ENCODE data around the gene USP12.
"Not testable (repeated sequence)": the region's sequence is repeated elsewhere in the genome, so short reads cannot be mapped to it uniquely, and the experiment has no call there.

Gene USP12

GRCh38 chr13:27147530-27148170, 24.0 kb downstream of the USP12 start:
- DNase-seq, result peak; percentile 38

- DNase-seq, result no peak
Measured at GRCh38 chr13:27141746-27142145, 29.9 kb downstream of the USP12 start.

- DNase-seq, result not testable (repeated sequence)
Measured at GRCh38 chr13:27141159-27141558, 30.5 kb downstream of the USP12 start.

- DNase-seq, result no peak
Measured at GRCh38 chr13:27140060-27140459, 31.6 kb downstream of the USP12 start.

- DNase-seq, result no peak
Measured at GRCh38 chr13:27139565-27139964, 32.0 kb downstream of the USP12 start.

GRCh38 chr13:27138457-27139093, 33.0 kb downstream of the USP12 start:
- no peak for DNase-seq

GRCh38 chr13:27137759-27138158, 33.9 kb downstream of the USP12 start:
- DNase-seq, result no peak

GRCh38 chr13:27135023-27135422, 36.6 kb downstream of the USP12 start:
- no peak for DNase-seq

GRCh38 chr13:27133889-27134288, 37.7 kb downstream of the USP12 start:
- DNase-seq, result no peak

- no peak for DNase-seq
Measured at GRCh38 chr13:27132538-27132937, 39.1 kb downstream of the USP12 start.

GRCh38 chr13:27131906-27132305, 39.7 kb downstream of the USP12 start:
- no peak for DNase-seq

GRCh38 chr13:27130979-27131623, 40.5 kb downstream of the USP12 start:
- DNase-seq, result peak; percentile 85

GRCh38 chr13:27130223-27130978, 41.2 kb downstream of the USP12 start:
- DNase-seq, result no peak

- no peak for DNase-seq
Measured at GRCh38 chr13:27128825-27129627, 42.6 kb downstream of the USP12 start.

- no peak for DNase-seq
Measured at GRCh38 chr13:27126859-27127258, 44.8 kb downstream of the USP12 start.

GRCh38 chr13:27125357-27126282, 46.0 kb downstream of the USP12 start:
- DNase-seq, result no peak

GRCh38 chr13:27124571-27124970, 47.0 kb downstream of the USP12 start:
- no peak for DNase-seq

GRCh38 chr13:27123445-27123844, 48.2 kb downstream of the USP12 start:
- not testable (repeated sequence) for DNase-seq

- no peak for DNase-seq
Measured at GRCh38 chr13:27122036-27122435, 49.6 kb downstream of the USP12 start.

- no peak for DNase-seq
Measured at GRCh38 chr13:27120811-27121210, 50.8 kb downstream of the USP12 start.

GRCh38 chr13:27120011-27120410, 51.6 kb downstream of the USP12 start:
- DNase-seq, result no peak

Measured in CD4-positive, alpha-beta T cell treated with Interleukin-17A for 1 hour (primary cell).